ENCODE results near the gene CLDN19. TPM values are rescaled to one million over a fixed set of nuclear protein-coding genes. Genes with fewer than 3 reads are reported as not detected.

The CLDN19 gene
- polyA plus RNA-seq, 1 donor from 2014 or later: not detected

DNA sequence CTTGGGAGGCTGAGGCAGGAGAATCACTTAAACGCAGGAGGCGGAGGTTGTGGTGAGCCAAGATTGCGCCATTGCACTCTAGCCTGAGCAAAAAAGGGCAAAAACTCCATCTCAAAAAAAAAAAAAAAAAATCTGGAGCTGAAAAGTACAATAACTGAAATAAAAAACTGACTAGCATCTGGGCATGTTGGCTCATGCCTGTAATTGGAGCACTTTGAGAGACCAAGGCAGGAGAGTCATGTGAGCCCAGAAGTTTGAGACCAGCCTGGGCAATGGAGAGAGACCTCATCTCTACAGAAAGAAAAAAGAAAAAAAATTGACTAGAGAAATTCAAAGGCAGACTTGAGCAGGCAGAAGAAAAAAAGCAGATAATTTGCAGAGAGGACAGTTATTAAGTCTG, 18.1 kb downstream of the CLDN19 start:
- no peaks in the 10 kb centered on the region for H3K36me3 ChIP-seq (ENCODE audit: insufficient read depth, low read length)
- TF ChIP-seq SMC3 (conservative IDR thresholded peaks at IDR 0.05; ENCODE audit: poor library complexity) (no peak), POLR2AphosphoS5 (IDR thresholded peaks at IDR 0.05) (no peak), EZH2 (IDR thresholded peaks at IDR 0.05; ENCODE audit: borderline replicate concordance, insufficient read depth, low read length, poor library complexity, severe bottlenecking) (no peak), MXI1 (conservative IDR thresholded peaks at IDR 0.05; ENCODE audit: poor library complexity, severe bottlenecking) (no peak), TAF1 (IDR thresholded peaks at IDR 0.05; ENCODE audit: low read depth) (no peak), EP300 (conservative IDR thresholded peaks at IDR 0.05; ENCODE audit: poor library complexity, severe bottlenecking) (no peak), RAD21 (conservative IDR thresholded peaks at IDR 0.05) (no peak)
- TF ChIP-seq, protein P1, sequence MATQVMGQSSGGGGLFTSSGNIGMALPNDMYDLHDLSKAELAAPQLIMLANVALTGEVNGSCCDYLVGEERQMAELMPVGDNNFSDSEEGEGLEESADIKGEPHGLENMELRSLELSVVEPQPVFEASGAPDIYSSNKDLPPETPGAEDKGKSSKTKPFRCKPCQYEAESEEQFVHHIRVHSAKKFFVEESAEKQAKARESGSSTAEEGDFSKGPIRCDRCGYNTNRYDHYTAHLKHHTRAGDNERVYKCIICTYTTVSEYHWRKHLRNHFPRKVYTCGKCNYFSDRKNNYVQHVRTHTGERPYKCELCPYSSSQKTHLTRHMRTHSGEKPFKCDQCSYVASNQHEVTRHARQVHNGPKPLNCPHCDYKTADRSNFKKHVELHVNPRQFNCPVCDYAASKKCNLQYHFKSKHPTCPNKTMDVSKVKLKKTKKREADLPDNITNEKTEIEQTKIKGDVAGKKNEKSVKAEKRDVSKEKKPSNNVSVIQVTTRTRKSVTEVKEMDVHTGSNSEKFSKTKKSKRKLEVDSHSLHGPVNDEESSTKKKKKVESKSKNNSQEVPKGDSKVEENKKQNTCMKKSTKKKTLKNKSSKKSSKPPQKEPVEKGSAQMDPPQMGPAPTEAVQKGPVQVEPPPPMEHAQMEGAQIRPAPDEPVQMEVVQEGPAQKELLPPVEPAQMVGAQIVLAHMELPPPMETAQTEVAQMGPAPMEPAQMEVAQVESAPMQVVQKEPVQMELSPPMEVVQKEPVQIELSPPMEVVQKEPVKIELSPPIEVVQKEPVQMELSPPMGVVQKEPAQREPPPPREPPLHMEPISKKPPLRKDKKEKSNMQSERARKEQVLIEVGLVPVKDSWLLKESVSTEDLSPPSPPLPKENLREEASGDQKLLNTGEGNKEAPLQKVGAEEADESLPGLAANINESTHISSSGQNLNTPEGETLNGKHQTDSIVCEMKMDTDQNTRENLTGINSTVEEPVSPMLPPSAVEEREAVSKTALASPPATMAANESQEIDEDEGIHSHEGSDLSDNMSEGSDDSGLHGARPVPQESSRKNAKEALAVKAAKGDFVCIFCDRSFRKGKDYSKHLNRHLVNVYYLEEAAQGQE (IDR thresholded peaks at IDR 0.05; ENCODE audit: borderline replicate concordance): no peak
- TF ChIP-seq, protein P2, sequence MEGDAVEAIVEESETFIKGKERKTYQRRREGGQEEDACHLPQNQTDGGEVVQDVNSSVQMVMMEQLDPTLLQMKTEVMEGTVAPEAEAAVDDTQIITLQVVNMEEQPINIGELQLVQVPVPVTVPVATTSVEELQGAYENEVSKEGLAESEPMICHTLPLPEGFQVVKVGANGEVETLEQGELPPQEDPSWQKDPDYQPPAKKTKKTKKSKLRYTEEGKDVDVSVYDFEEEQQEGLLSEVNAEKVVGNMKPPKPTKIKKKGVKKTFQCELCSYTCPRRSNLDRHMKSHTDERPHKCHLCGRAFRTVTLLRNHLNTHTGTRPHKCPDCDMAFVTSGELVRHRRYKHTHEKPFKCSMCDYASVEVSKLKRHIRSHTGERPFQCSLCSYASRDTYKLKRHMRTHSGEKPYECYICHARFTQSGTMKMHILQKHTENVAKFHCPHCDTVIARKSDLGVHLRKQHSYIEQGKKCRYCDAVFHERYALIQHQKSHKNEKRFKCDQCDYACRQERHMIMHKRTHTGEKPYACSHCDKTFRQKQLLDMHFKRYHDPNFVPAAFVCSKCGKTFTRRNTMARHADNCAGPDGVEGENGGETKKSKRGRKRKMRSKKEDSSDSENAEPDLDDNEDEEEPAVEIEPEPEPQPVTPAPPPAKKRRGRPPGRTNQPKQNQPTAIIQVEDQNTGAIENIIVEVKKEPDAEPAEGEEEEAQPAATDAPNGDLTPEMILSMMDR (IDR thresholded peaks at IDR 0.05; ENCODE audit: poor library complexity, severe bottlenecking): no peak
- no peaks in the 10 kb centered on the region for H3K9me3 ChIP-seq (ENCODE audit: low read length)

DNA sequence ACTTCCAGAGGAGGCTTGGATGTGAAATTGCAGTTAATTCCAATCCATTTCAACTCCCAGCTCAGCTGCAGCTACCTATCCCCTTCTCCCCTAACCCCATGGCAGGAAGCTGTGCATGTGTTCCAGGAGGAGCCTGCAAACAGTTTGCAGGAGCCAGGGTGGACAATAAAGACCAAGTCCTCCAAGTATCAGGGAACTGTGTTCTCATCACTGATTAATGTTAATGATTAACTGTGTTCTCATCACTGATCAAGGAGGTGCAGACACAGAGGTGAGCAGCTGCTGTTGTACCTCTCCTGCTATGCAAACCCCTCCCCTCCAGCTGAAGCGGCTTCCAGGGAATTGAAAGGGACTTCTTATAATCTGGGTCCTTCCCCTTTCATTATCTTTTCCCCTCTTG, 19.2 kb downstream of the CLDN19 start:
- no peaks in the 10 kb centered on the region for H3K9me2 ChIP-seq (ENCODE audit: insufficient read depth, low read length)

More for the DNA sequence above, 18.1 kb downstream of the CLDN19 start:
- Histone ChIP-seq H3K27me3 (ENCODE audit: insufficient read depth, low read depth, low read length) (no peaks in the 10 kb centered on the region), H3K9ac (ENCODE audit: low read length) (no peak overlapping the region), H3K4me3 (ENCODE audit: low read length) (no peak overlapping the region), H3K9me2 (ENCODE audit: insufficient read depth, low read length) (no peaks in the 10 kb centered on the region), H2AFZ (ENCODE audit: low read depth, low read length) (no peak overlapping the region), H3K27ac (ENCODE audit: low read length) (no peak overlapping the region), H3K79me2 (replicated peaks; ENCODE audit: insufficient read depth, low read length) (no peaks in the 10 kb centered on the region), H3F3A (ENCODE audit: insufficient read depth, low read length, poor library complexity, severe bottlenecking) (no peaks in the 10 kb centered on the region), H4K20me1 (ENCODE audit: insufficient read depth) (no peaks in the 10 kb centered on the region), H3K4me2 (ENCODE audit: low read length) (no peak overlapping the region)

More for the DNA sequence above, 19.2 kb downstream of the CLDN19 start:
- H3K4me2 ChIP-seq (ENCODE audit: low read length): no peak overlapping the region
- no peaks in the 10 kb centered on the region for H4K20me1 ChIP-seq (ENCODE audit: insufficient read depth)
- no peaks in the 10 kb centered on the region for H3K27me3 ChIP-seq (ENCODE audit: insufficient read depth, low read depth, low read length)
- no peak overlapping the region for H3K4me3 ChIP-seq (ENCODE audit: low read length)
- H3K27ac ChIP-seq (ENCODE audit: low read length): no peak overlapping the region
- no peaks in the 10 kb centered on the region for H3K9me3 ChIP-seq (ENCODE audit: low read length)
- no peak overlapping the region for H3K9ac ChIP-seq (ENCODE audit: low read length)
- no peaks in the 10 kb centered on the region for H3F3A ChIP-seq (ENCODE audit: insufficient read depth, low read length, poor library complexity, severe bottlenecking)
- H3K79me2 ChIP-seq (replicated peaks; ENCODE audit: insufficient read depth, low read length): no peaks in the 10 kb centered on the region
- TF ChIP-seq TAF1 (IDR thresholded peaks at IDR 0.05; ENCODE audit: low read depth) (no peak), POLR2AphosphoS5 (IDR thresholded peaks at IDR 0.05) (no peak), MXI1 (conservative IDR thresholded peaks at IDR 0.05; ENCODE audit: poor library complexity, severe bottlenecking) (no peak), EP300 (conservative IDR thresholded peaks at IDR 0.05; ENCODE audit: poor library complexity, severe bottlenecking) (no peak), RAD21 (conservative IDR thresholded peaks at IDR 0.05) (no peak), EZH2 (IDR thresholded peaks at IDR 0.05; ENCODE audit: borderline replicate concordance, insufficient read depth, low read length, poor library complexity, severe bottlenecking) (no peak), SMC3 (conservative IDR thresholded peaks at IDR 0.05; ENCODE audit: poor library complexity) (no peak)
- TF ChIP-seq, protein P1 (IDR thresholded peaks at IDR 0.05; ENCODE audit: borderline replicate concordance): no peak
- TF ChIP-seq, protein P2 (IDR thresholded peaks at IDR 0.05; ENCODE audit: poor library complexity, severe bottlenecking): no peak
- H2AFZ ChIP-seq (ENCODE audit: low read depth, low read length): no peak overlapping the region
- no peaks in the 10 kb centered on the region for H3K36me3 ChIP-seq (ENCODE audit: insufficient read depth, low read length)

Data from neural cell (in vitro differentiated cells).